ENCODE data around the gene FBXW7. TPM values are rescaled to one million over a fixed set of nuclear protein-coding genes. Genes with fewer than 3 reads are reported as not detected.

FBXW7 gene
- total and polyA plus RNA-seq, 2 of the 8 experiments (the other 6 are each of a cell fraction or from before 2014, with no cell fraction given): 6.0 to 26.7 TPM

DNA sequence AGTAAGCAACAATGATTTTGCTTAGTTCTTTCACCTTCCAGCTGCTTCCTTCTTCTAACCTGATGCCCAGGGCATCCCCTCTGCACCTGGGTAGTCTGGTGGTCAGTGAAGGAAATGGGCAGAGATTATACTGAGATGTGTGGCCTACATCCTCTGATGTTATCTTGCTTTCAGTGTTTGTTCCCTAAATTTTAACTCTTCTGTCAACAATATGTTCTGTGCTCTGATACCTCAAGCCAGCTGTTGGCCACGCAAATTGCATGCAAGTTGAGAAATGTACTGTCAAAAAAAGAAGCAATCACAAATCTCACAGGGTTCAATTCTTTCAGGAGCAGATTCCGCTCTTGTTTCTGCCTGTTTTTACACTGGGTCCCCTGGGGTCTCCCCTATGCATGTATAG lies 73.8 kb downstream of the FBXW7 start (continued):
- TF ChIP-seq, protein P1, sequence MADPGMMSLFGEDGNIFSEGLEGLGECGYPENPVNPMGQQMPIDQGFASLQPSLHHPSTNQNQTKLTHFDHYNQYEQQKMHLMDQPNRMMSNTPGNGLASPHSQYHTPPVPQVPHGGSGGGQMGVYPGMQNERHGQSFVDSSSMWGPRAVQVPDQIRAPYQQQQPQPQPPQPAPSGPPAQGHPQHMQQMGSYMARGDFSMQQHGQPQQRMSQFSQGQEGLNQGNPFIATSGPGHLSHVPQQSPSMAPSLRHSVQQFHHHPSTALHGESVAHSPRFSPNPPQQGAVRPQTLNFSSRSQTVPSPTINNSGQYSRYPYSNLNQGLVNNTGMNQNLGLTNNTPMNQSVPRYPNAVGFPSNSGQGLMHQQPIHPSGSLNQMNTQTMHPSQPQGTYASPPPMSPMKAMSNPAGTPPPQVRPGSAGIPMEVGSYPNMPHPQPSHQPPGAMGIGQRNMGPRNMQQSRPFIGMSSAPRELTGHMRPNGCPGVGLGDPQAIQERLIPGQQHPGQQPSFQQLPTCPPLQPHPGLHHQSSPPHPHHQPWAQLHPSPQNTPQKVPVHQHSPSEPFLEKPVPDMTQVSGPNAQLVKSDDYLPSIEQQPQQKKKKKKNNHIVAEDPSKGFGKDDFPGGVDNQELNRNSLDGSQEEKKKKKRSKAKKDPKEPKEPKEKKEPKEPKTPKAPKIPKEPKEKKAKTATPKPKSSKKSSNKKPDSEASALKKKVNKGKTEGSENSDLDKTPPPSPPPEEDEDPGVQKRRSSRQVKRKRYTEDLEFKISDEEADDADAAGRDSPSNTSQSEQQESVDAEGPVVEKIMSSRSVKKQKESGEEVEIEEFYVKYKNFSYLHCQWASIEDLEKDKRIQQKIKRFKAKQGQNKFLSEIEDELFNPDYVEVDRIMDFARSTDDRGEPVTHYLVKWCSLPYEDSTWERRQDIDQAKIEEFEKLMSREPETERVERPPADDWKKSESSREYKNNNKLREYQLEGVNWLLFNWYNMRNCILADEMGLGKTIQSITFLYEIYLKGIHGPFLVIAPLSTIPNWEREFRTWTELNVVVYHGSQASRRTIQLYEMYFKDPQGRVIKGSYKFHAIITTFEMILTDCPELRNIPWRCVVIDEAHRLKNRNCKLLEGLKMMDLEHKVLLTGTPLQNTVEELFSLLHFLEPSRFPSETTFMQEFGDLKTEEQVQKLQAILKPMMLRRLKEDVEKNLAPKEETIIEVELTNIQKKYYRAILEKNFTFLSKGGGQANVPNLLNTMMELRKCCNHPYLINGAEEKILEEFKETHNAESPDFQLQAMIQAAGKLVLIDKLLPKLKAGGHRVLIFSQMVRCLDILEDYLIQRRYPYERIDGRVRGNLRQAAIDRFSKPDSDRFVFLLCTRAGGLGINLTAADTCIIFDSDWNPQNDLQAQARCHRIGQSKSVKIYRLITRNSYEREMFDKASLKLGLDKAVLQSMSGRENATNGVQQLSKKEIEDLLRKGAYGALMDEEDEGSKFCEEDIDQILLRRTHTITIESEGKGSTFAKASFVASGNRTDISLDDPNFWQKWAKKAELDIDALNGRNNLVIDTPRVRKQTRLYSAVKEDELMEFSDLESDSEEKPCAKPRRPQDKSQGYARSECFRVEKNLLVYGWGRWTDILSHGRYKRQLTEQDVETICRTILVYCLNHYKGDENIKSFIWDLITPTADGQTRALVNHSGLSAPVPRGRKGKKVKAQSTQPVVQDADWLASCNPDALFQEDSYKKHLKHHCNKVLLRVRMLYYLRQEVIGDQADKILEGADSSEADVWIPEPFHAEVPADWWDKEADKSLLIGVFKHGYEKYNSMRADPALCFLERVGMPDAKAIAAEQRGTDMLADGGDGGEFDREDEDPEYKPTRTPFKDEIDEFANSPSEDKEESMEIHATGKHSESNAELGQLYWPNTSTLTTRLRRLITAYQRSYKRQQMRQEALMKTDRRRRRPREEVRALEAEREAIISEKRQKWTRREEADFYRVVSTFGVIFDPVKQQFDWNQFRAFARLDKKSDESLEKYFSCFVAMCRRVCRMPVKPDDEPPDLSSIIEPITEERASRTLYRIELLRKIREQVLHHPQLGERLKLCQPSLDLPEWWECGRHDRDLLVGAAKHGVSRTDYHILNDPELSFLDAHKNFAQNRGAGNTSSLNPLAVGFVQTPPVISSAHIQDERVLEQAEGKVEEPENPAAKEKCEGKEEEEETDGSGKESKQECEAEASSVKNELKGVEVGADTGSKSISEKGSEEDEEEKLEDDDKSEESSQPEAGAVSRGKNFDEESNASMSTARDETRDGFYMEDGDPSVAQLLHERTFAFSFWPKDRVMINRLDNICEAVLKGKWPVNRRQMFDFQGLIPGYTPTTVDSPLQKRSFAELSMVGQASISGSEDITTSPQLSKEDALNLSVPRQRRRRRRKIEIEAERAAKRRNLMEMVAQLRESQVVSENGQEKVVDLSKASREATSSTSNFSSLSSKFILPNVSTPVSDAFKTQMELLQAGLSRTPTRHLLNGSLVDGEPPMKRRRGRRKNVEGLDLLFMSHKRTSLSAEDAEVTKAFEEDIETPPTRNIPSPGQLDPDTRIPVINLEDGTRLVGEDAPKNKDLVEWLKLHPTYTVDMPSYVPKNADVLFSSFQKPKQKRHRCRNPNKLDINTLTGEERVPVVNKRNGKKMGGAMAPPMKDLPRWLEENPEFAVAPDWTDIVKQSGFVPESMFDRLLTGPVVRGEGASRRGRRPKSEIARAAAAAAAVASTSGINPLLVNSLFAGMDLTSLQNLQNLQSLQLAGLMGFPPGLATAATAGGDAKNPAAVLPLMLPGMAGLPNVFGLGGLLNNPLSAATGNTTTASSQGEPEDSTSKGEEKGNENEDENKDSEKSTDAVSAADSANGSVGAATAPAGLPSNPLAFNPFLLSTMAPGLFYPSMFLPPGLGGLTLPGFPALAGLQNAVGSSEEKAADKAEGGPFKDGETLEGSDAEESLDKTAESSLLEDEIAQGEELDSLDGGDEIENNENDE (IDR thresholded peaks at IDR 0.05; ENCODE audit: insufficient replicate concordance, low read length): no peak
- TF ChIP-seq CTBP2 (IDR thresholded peaks at IDR 0.05; ENCODE audit: borderline replicate concordance, insufficient read depth, insufficient read length, low read length) (no peak), ASH2L (IDR thresholded peaks at IDR 0.05; ENCODE audit: low read length) (no peak), HDAC2 (IDR thresholded peaks at IDR 0.05; ENCODE audit: borderline replicate concordance in 1 of 2, low read depth in 2 of 2, low read length in 2 of 2) (no peak), EGR1 (IDR thresholded peaks at IDR 0.05; ENCODE audit: borderline replicate concordance, low read depth, low read length) (no peak), POU5F1 (IDR thresholded peaks at IDR 0.05; ENCODE audit: low read depth, low read length) (no peak), MAFK (IDR thresholded peaks at IDR 0.05; ENCODE audit: low read depth, low read length) (no peak), HDAC6 (IDR thresholded peaks at IDR 0.05; ENCODE audit: low read depth, low read length) (no peak), SP2 (IDR thresholded peaks at IDR 0.05; ENCODE audit: low read length) (no peak), CHD1 (IDR thresholded peaks at IDR 0.05; ENCODE audit: low read depth, low read length) (no peak)
